Neural cell (in vitro differentiated cells): ENCODE results near the gene HEMK1.

Source experiments
- CTCF ChIP-seq: fragments of 450-650 bp; IDR thresholded peaks from 2 replicates; pipeline ENCODE4 v1.5.1; 2014; ENCODE audit warnings: antibody characterized with exemption, mild to moderate bottlenecking, moderate library complexity; ENCODE audit not compliant: poor library complexity, severe bottlenecking
- EP300 ChIP-seq: fragments of 450-650 bp; conservative IDR thresholded peaks from 2 replicates; pipeline ENCODE4 v1.6.1; 2014; ENCODE audit warnings: antibody characterized with exemption, mild to moderate bottlenecking, moderate library complexity; ENCODE audit not compliant: poor library complexity, severe bottlenecking

- TF ChIP-seq CTCF, result no peak
- TF ChIP-seq EP300, result no peak
These were observed 63.1 kb downstream of the HEMK1 start for GRCh38 chr3:50632450-50632849.
